ENCODE measurements around the gene SDC3. TPM values are rescaled to one million over a fixed set of nuclear protein-coding genes. Genes with fewer than 3 reads are reported as not detected.

SDC3 gene
- total RNA-seq, 1 experiment from 2014 or later = 7.7 TPM

DNA sequence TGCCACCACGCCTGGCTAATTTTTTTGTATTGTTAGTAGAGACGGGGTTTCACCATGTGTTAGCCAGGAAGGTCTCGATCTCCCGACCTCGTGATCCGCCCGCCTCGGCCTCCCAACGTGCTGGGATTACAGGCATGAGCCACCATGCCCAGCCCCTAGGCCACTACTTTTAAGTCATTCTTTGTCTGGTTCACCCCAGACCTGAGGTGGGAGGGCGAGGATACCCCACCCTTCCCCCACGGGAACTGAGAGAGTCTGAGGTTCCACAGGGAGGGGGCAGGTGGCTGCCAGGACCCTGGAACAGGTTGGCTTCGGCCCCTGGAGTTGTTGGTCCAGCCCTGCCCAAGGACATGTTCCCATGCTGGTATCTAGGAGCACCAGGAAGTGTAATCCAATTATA is 7.7 kb upstream of the SDC3 start:
- intact Hi-C loops (cut with micrococcal nuclease; ENCODE audit: unreplicated experiment) = no loop called here
- no peaks in the 10 kb centered on the region for H3K27me3 ChIP-seq (replicated peaks; ENCODE audit: insufficient read depth, low read depth, low read length, poor library complexity)
- H3K4me3 ChIP-seq (ENCODE audit: low read depth, low read length, poor library complexity, severe bottlenecking) = no peak overlapping the region
- CTCF ChIA-PET = no interaction called here
- H3K4me1 ChIP-seq (ENCODE audit: insufficient read depth, low read length, poor library complexity, severe bottlenecking) = no peaks in the 10 kb centered on the region
- H3K27ac ChIP-seq (ENCODE audit: low read depth, low read length, poor library complexity, severe bottlenecking) = no peak overlapping the region
- no peaks in the 10 kb centered on the region for H3K36me3 ChIP-seq (ENCODE audit: insufficient read depth, low read length, poor library complexity, severe bottlenecking)
- no TSS peak for BruUV-seq (replicated peaks)
- POLR2A ChIA-PET (ENCODE audit: low non-redundant PET) = no interaction called here
- DNase-seq (ENCODE audit: low spot score) = no peak
- TF ChIP-seq EZH2 (IDR thresholded peaks at IDR 0.05; ENCODE audit: borderline replicate concordance, low read depth, low read length, poor library complexity, severe bottlenecking) (no peak), CTCF (conservative IDR thresholded peaks at IDR 0.05; ENCODE audit: low read depth, low read length) (no peak)
- no peaks in the 10 kb centered on the region for H3K9me3 ChIP-seq (ENCODE audit: low read depth, low read length, poor library complexity, severe bottlenecking)

GRCh38 chr1:30915491-30916230 is 7.1 kb upstream of the SDC3 start:
- intact Hi-C loops (cut with micrococcal nuclease; ENCODE audit: unreplicated experiment) = no loop called here

DNA sequence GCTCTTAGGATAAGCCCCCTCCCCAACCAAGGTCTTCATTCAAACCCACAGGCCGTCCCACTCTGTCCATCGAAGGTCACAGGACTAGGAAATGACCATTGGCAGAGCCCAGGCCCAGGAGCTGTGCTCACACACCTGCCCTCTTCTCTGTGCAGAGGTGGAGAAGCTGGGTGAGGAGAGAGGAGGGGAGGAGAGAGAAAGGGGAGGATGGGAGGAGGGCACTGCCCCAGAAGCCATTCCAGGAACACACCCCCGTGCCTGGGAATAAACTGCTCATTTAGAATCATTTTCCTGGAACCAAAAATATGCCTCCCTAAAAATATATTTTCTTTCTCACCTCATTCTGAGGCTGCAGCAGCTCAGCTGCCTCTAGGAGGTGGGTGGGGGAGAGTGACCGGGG is 6.4 kb upstream of the SDC3 start:
- H3K27me3 ChIP-seq (replicated peaks; ENCODE audit: insufficient read depth, low read depth, low read length, poor library complexity) = no peaks in the 10 kb centered on the region
- intact Hi-C loops (cut with micrococcal nuclease; ENCODE audit: unreplicated experiment) = loop anchor here (5.0 kb wide), 1 partner anchor 133 kb away; no protein-coding TSS in a partner anchor
- H3K36me3 ChIP-seq (ENCODE audit: insufficient read depth, low read length, poor library complexity, severe bottlenecking) = no peaks in the 10 kb centered on the region
- no peak overlapping the region for H3K27ac ChIP-seq (ENCODE audit: low read depth, low read length, poor library complexity, severe bottlenecking)
- ChIA-PET CTCF (interaction anchor here (0.6 kb wide), 1 partner anchor 47 kb away, joined by 3 read pairs; no protein-coding TSS in a partner anchor), POLR2A (ENCODE audit: low non-redundant PET) (no interaction called here)
- no peak for DNase-seq (ENCODE audit: low spot score)
- H3K9me3 ChIP-seq (ENCODE audit: low read depth, low read length, poor library complexity, severe bottlenecking) = no peaks in the 10 kb centered on the region
- no peaks in the 10 kb centered on the region for H3K4me1 ChIP-seq (ENCODE audit: insufficient read depth, low read length, poor library complexity, severe bottlenecking)
- no peak overlapping the region for H3K4me3 ChIP-seq (ENCODE audit: low read depth, low read length, poor library complexity, severe bottlenecking)
- no TSS peak for BruUV-seq (replicated peaks)
- TF ChIP-seq EZH2 (IDR thresholded peaks at IDR 0.05; ENCODE audit: borderline replicate concordance, low read depth, low read length, poor library complexity, severe bottlenecking) (no peak), CTCF (conservative IDR thresholded peaks at IDR 0.05; ENCODE audit: low read depth, low read length) (no peak)

More at GRCh38 chr1:30915491-30916230, 7.1 kb upstream of the SDC3 start:
- BruUV-seq (replicated peaks) = no TSS peak
- Histone ChIP-seq H3K9me3 (ENCODE audit: low read depth, low read length, poor library complexity, severe bottlenecking) (no peaks in the 10 kb centered on the region), H3K27ac (ENCODE audit: low read depth, low read length, poor library complexity, severe bottlenecking) (no peak overlapping the region), H3K4me1 (ENCODE audit: insufficient read depth, low read length, poor library complexity, severe bottlenecking) (no peaks in the 10 kb centered on the region), H3K36me3 (ENCODE audit: insufficient read depth, low read length, poor library complexity, severe bottlenecking) (no peaks in the 10 kb centered on the region), H3K4me3 (ENCODE audit: low read depth, low read length, poor library complexity, severe bottlenecking) (no peak overlapping the region), H3K27me3 (replicated peaks; ENCODE audit: insufficient read depth, low read depth, low read length, poor library complexity) (no peaks in the 10 kb centered on the region)
- no peak for DNase-seq (ENCODE audit: low spot score)
- ChIA-PET CTCF (no interaction called here), POLR2A (ENCODE audit: low non-redundant PET) (no interaction called here)
- no peak for TF ChIP-seq EZH2 (IDR thresholded peaks at IDR 0.05; ENCODE audit: borderline replicate concordance, low read depth, low read length, poor library complexity, severe bottlenecking)
- TF ChIP-seq CTCF (conservative IDR thresholded peaks at IDR 0.05; ENCODE audit: low read depth, low read length) = no peak
